T-helper 1 cell treated with Interleukin-12 subunit alpha and Interleukin-12 subunit beta and Interleukin-4 antibody, amounts not matched to agents 30 μg/mL and 1 μg/mL, for 36 hours (primary cell): Measurements from ENCODE around the gene PRADC1.

Experiments
- H3K27ac Mint-ChIP-seq: one replicate; pipeline ENCODE4 v1.8.0; 2021; ENCODE audit warnings: mild to moderate bottlenecking, mixed read lengths
- H3K27me3 Mint-ChIP-seq: one replicate; pipeline ENCODE4 v1.8.0; 2021; ENCODE audit warnings: low read depth, mixed read lengths
- H3K36me3 Mint-ChIP-seq: one replicate; pipeline ENCODE4 v1.8.0; 2021; ENCODE audit warnings: low read depth, mixed read lengths
- H3K4me1 Mint-ChIP-seq: one replicate; pipeline ENCODE4 v1.8.0; 2021; ENCODE audit warnings: low read depth, mixed read lengths
- H3K4me3 Mint-ChIP-seq: one replicate; pipeline ENCODE4 v1.8.0; 2021; ENCODE audit warnings: mild to moderate bottlenecking, moderate library complexity, mixed read lengths
- H3K9me3 Mint-ChIP-seq: one replicate; pipeline ENCODE4 v1.8.0; 2021; ENCODE audit warnings: mixed read lengths

PRADC1 gene

GRCh38 chr2:73233154-73233931, at the start of gene PRADC1:
PRADC1 (minus strand) TSS chr2:73233239; CDS start chr2:73233160, 79 bp downstream.
- peak within 1 kb of the TSS; percentile 89 for H3K4me3 Mint-ChIP-seq
- no peaks in the 10 kb centered on the region for H3K9me3 Mint-ChIP-seq
- H3K27me3 Mint-ChIP-seq: no peaks in the 10 kb centered on the region
- peak within 1 kb of the TSS; percentile 80 for H3K27ac Mint-ChIP-seq
- peaks cover 31% of the 10 kb centered on the region for H3K4me1 Mint-ChIP-seq
- peaks cover 8% of the 10 kb centered on the region for H3K36me3 Mint-ChIP-seq

- H3K27ac Mint-ChIP-seq: no peak overlapping the region
- H3K27me3 Mint-ChIP-seq: peaks cover 7% of the 10 kb centered on the region
- no peaks in the 10 kb centered on the region for H3K9me3 Mint-ChIP-seq
- H3K36me3 Mint-ChIP-seq: no peaks in the 10 kb centered on the region
- H3K4me3 Mint-ChIP-seq: no peak overlapping the region
- peaks cover 9% of the 10 kb centered on the region for H3K4me1 Mint-ChIP-seq
These were observed 48.2 kb upstream of the PRADC1 start for GRCh38 chr2:73281244-73281643.

- no peak overlapping the region for H3K4me3 Mint-ChIP-seq
- H3K27me3 Mint-ChIP-seq: no peaks in the 10 kb centered on the region
- no peak overlapping the region for H3K27ac Mint-ChIP-seq
- no peaks in the 10 kb centered on the region for H3K9me3 Mint-ChIP-seq
- H3K4me1 Mint-ChIP-seq: peaks cover 5% of the 10 kb centered on the region
- H3K36me3 Mint-ChIP-seq: no peaks in the 10 kb centered on the region
These were observed 46.8 kb upstream of the PRADC1 start for GRCh38 chr2:73279852-73280251.

- Mint-ChIP-seq H3K36me3 (peaks cover 3% of the 10 kb centered on the region), H3K27me3 (no peaks in the 10 kb centered on the region), H3K4me3 (no peak overlapping the region), H3K4me1 (peaks cover 15% of the 10 kb centered on the region), H3K27ac (no peak overlapping the region), H3K9me3 (no peaks in the 10 kb centered on the region)
These were observed 39.2 kb upstream of the PRADC1 start for GRCh38 chr2:73272270-73272669.

GRCh38 chr2:73269686-73270465, 36.8 kb upstream of the PRADC1 start:
- peaks cover 6% of the 10 kb centered on the region for H3K36me3 Mint-ChIP-seq
- H3K27ac Mint-ChIP-seq: peak overlapping the region; percentile 58
- peaks cover 18% of the 10 kb centered on the region for H3K4me1 Mint-ChIP-seq
- H3K4me3 Mint-ChIP-seq: peak overlapping the region; percentile 70
- H3K27me3 Mint-ChIP-seq: no peaks in the 10 kb centered on the region
- H3K9me3 Mint-ChIP-seq: no peaks in the 10 kb centered on the region

GRCh38 chr2:73268830-73269685, 36.0 kb upstream of the PRADC1 start:
- H3K27ac Mint-ChIP-seq: no peak overlapping the region
- H3K36me3 Mint-ChIP-seq: peaks cover 6% of the 10 kb centered on the region
- no peaks in the 10 kb centered on the region for H3K27me3 Mint-ChIP-seq
- no peaks in the 10 kb centered on the region for H3K9me3 Mint-ChIP-seq
- H3K4me1 Mint-ChIP-seq: peaks cover 18% of the 10 kb centered on the region
- no peak overlapping the region for H3K4me3 Mint-ChIP-seq

- H3K36me3 Mint-ChIP-seq: peaks cover 6% of the 10 kb centered on the region
- peaks cover 18% of the 10 kb centered on the region for H3K4me1 Mint-ChIP-seq
- no peaks in the 10 kb centered on the region for H3K27me3 Mint-ChIP-seq
- H3K27ac Mint-ChIP-seq: peak overlapping the region; percentile 4
- peak overlapping the region; percentile 58 for H3K4me3 Mint-ChIP-seq
- H3K9me3 Mint-ChIP-seq: no peaks in the 10 kb centered on the region
These were observed 35.4 kb upstream of the PRADC1 start for GRCh38 chr2:73268366-73268829.

GRCh38 chr2:73267008-73267407, 34.0 kb upstream of the PRADC1 start:
- Mint-ChIP-seq H3K27ac (no peak overlapping the region), H3K9me3 (no peaks in the 10 kb centered on the region)

GRCh38 chr2:73266061-73266901, 33.2 kb upstream of the PRADC1 start:
- Mint-ChIP-seq H3K27me3 (no peaks in the 10 kb centered on the region), H3K9me3 (no peaks in the 10 kb centered on the region), H3K4me1 (peaks cover 18% of the 10 kb centered on the region), H3K4me3 (no peak overlapping the region), H3K27ac (no peak overlapping the region), H3K36me3 (peaks cover 6% of the 10 kb centered on the region)

More at GRCh38 chr2:73267008-73267407, 34.0 kb upstream of the PRADC1 start:
- Mint-ChIP-seq H3K4me3 (peak overlapping the region; percentile 2), H3K4me1 (peaks cover 18% of the 10 kb centered on the region), H3K36me3 (peaks cover 6% of the 10 kb centered on the region), H3K27me3 (no peaks in the 10 kb centered on the region)

- Mint-ChIP-seq H3K36me3 (peaks cover 6% of the 10 kb centered on the region), H3K9me3 (no peaks in the 10 kb centered on the region), H3K4me1 (peaks cover 14% of the 10 kb centered on the region), H3K27me3 (no peaks in the 10 kb centered on the region), H3K27ac (no peak overlapping the region), H3K4me3 (no peak overlapping the region)
These were observed 32.4 kb upstream of the PRADC1 start for GRCh38 chr2:73265298-73266060.

GRCh38 chr2:73264783-73265182, 31.7 kb upstream of the PRADC1 start:
- no peak overlapping the region for H3K4me3 Mint-ChIP-seq
- H3K27ac Mint-ChIP-seq: no peak overlapping the region
- H3K4me1 Mint-ChIP-seq: peaks cover 11% of the 10 kb centered on the region
- H3K27me3 Mint-ChIP-seq: no peaks in the 10 kb centered on the region
- H3K9me3 Mint-ChIP-seq: no peaks in the 10 kb centered on the region
- H3K36me3 Mint-ChIP-seq: peaks cover 6% of the 10 kb centered on the region

GRCh38 chr2:73264332-73264606, 31.2 kb upstream of the PRADC1 start:
- Mint-ChIP-seq H3K4me1 (peaks cover 9% of the 10 kb centered on the region), H3K36me3 (peaks cover 6% of the 10 kb centered on the region), H3K4me3 (no peak overlapping the region), H3K27ac (no peak overlapping the region), H3K27me3 (no peaks in the 10 kb centered on the region), H3K9me3 (no peaks in the 10 kb centered on the region)
